A549 (cell line): ENCODE results near the gene SCNN1A. TPM values are rescaled to one million over a fixed set of nuclear protein-coding genes. Genes with fewer than 3 reads are reported as not detected.

ENCODE experiments used
- BHLHE40 ChIP-seq: IDR thresholded peaks from 2 replicates; pipeline ENCODE4 v1.6.1; 2012; ENCODE audit warnings: low read depth, low read length, inconsistent platforms
- EHF ChIP-seq: fragments of 250-450 bp; sonication (Bioruptor Pico); IDR thresholded peaks from 2 replicates; pipeline ENCODE4 v1.5.0; 2020; ENCODE audit warnings: mild to moderate bottlenecking
- EP300 ChIP-seq, 2 experiments: fragments of >200 bp; sonication (Bioruptor Twin); formaldehyde crosslinking; IDR thresholded peaks; 2 replicates in 1 of 2; 3 replicates in 1 of 2; pipeline ENCODE4 v1.6.1; 2016 to 2017
- FOXS1 ChIP-seq: fragments of 250-450 bp; sonication (Bioruptor Pico); IDR thresholded peaks from 2 replicates; pipeline ENCODE4 v1.5.0; 2020; ENCODE audit warnings: mild to moderate bottlenecking, moderate library complexity
- GATA3 ChIP-seq: IDR thresholded peaks from 2 replicates; pipeline ENCODE4 v1.6.1; 2012; ENCODE audit warnings: borderline replicate concordance
- HOXA7 ChIP-seq: fragments of 250-450 bp; sonication (Bioruptor Pico); IDR thresholded peaks from 2 replicates; pipeline ENCODE4 v1.5.0; 2020; ENCODE audit warnings: mild to moderate bottlenecking, moderate library complexity
- HOXB13 ChIP-seq: fragments of 250-450 bp; sonication (Bioruptor Pico); IDR thresholded peaks from 2 replicates; pipeline ENCODE4 v1.5.0; 2020; ENCODE audit warnings: low read depth, mild to moderate bottlenecking, moderate library complexity
- MAFK ChIP-seq: fragments of 450-650 bp; IDR thresholded peaks from 2 replicates; pipeline ENCODE4 v1.6.1; 2014; ENCODE audit not compliant: partially characterized antibody
- MAZ ChIP-seq: fragments of 150-350 bp; IDR thresholded peaks from 2 replicates; pipeline ENCODE4 v1.6.1; 2014; ENCODE audit warnings: antibody characterized with exemption, low read depth, low read length, borderline replicate concordance
- NR3C1 ChIP-seq: fragments of >200 bp; sonication (Bioruptor Twin); formaldehyde crosslinking; IDR thresholded peaks from 3 replicates; pipeline ENCODE4 v1.6.1; 2017
- PHF8 ChIP-seq: fragments of 200-600 bp; sonication (generic); IDR thresholded peaks from 2 replicates; pipeline ENCODE4 v1.6.1; 2016; ENCODE audit warnings: low read depth, mild to moderate bottlenecking, antibody characterized with exemption, moderate library complexity, borderline replicate concordance
- RCOR1 ChIP-seq: fragments of 150-350 bp; IDR thresholded peaks from 2 replicates; pipeline ENCODE4 v1.6.1; 2014; ENCODE audit warnings: antibody characterized with exemption, low read length, low read depth
- RFX5 ChIP-seq: fragments of 450-650 bp; IDR thresholded peaks from 2 replicates; pipeline ENCODE4 v1.7.1; 2014; ENCODE audit warnings: antibody characterized with exemption, mild to moderate bottlenecking, moderate library complexity
- RNF2 ChIP-seq: fragments of 200-600 bp; sonication (generic); IDR thresholded peaks from 2 replicates; pipeline ENCODE4 v1.6.1; 2016; ENCODE audit warnings: low read depth, mild to moderate bottlenecking, antibody characterized with exemption, moderate library complexity, borderline replicate concordance
- SREBF2 ChIP-seq: fragments of 450-650 bp; IDR thresholded peaks from 2 replicates; pipeline ENCODE4 v1.6.1; 2014; ENCODE audit warnings: mild to moderate bottlenecking, moderate library complexity
- TP53 ChIP-seq: fragments of 250-450 bp; sonication (Bioruptor Pico); IDR thresholded peaks from 2 replicates; pipeline ENCODE4 v1.5.0; 2021; ENCODE audit warnings: mild to moderate bottlenecking, moderate library complexity
- ZFP36 ChIP-seq: fragments of 450-650 bp; IDR thresholded peaks from 2 replicates; pipeline ENCODE4 v1.6.1; 2014; ENCODE audit warnings: borderline replicate concordance; ENCODE audit not compliant: partially characterized antibody
- ZNF302 ChIP-seq: fragments of 250-450 bp; sonication (Bioruptor Pico); IDR thresholded peaks from 2 replicates; pipeline ENCODE4 v1.9.0; 2021; ENCODE audit warnings: inconsistent platforms, mild to moderate bottlenecking, moderate library complexity
- ZSCAN20 ChIP-seq: fragments of 250-450 bp; sonication (Bioruptor Pico); IDR thresholded peaks from 2 replicates; pipeline ENCODE4 v1.8.0; 2022; ENCODE audit warnings: mild to moderate bottlenecking, moderate library complexity
- polyA plus RNA-seq, 4 experiments: library from polyadenylated mRNA; depleted of rRNA in 3 of 4; stranded (reverse); fragments of >200 nt; fragmentation: RNase III in 1 of 4; extraction: RNeasy Plus Mini Kit Qiagen cat#74134 plus additional on column Dnase treatment in 1 of 4; gene quantifications; 2 replicates in 3 of 4; 3 replicates in 1 of 4; pipeline ENCODE4 v1.2.3, GENCODE V29; 2011 to 2017
- TF ChIP-seq, protein P1 (sequence below): fragments of >200 bp; sonication (Bioruptor Twin); formaldehyde crosslinking; IDR thresholded peaks from 3 replicates; pipeline ENCODE4 v1.6.1; 2016
- TF ChIP-seq, protein P2 (sequence below): IDR thresholded peaks from 2 replicates; pipeline ENCODE4 v1.6.1; 2012
- TF ChIP-seq, protein P3 (sequence below): fragments of >200 bp; sonication (Bioruptor Twin); formaldehyde crosslinking; IDR thresholded peaks from 3 replicates; pipeline ENCODE4 v1.5.1; 2016
- TF ChIP-seq, protein P4 (sequence below): fragments of 250-450 bp; sonication (Bioruptor Pico); IDR thresholded peaks from 2 replicates; pipeline ENCODE4 v1.5.0; 2021; ENCODE audit warnings: mild to moderate bottlenecking, moderate library complexity, borderline replicate concordance
- TF ChIP-seq, protein P5 (sequence below): fragments of >200 bp; sonication (Bioruptor Twin); formaldehyde crosslinking; IDR thresholded peaks from 2 replicates; pipeline ENCODE4 v1.6.1; 2016

The SCNN1A gene
- polyA plus RNA-seq, 2 of the 4 experiments (the other 2 are of a cell fraction) = 6.0 to 7.0 TPM

DNA sequence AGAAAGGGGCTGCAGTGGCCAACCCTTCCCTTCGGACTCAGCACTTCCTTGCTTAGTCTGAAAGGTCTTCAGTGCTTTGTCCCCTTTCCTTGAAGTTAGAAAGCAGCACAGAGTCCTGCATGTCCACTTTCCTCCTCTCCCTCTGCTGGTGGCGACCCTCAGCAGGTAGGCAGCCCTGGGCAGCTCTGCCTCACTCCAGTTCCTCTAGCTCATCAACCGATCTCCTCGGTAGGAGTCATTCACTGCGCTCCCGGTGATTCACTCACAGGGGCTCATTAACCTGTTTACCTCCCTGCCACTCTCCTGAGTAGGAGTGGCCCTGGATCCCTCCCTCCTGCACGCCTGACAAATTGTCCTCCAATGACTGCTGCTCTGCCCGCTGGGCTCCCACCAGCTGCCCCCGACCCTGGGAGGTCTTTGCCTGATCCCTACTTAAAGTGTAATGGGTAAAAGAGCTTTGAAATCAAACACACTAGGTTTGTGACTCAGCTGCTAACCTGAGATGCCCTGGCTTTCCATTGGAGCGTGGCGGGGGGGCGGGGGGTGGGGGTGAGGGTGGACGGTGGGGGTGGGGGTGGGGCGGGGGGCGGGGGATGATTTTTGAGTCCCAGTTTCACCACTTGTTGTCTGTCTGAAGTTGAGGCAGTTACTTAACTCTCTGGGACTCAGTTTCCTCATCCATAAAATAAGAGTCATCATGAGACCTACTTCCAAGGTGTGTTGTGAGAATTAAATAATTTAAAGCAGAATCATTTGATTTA is 4.2 kb downstream of the SCNN1A start (continued):
- TF ChIP-seq, protein P1, sequence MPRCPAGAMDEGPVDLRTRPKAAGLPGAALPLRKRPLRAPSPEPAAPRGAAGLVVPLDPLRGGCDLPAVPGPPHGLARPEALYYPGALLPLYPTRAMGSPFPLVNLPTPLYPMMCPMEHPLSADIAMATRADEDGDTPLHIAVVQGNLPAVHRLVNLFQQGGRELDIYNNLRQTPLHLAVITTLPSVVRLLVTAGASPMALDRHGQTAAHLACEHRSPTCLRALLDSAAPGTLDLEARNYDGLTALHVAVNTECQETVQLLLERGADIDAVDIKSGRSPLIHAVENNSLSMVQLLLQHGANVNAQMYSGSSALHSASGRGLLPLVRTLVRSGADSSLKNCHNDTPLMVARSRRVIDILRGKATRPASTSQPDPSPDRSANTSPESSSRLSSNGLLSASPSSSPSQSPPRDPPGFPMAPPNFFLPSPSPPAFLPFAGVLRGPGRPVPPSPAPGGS = 0 out of 3 replicates have a peak, but pooled peaks have one; percentile 40
- TF ChIP-seq EP300 (IDR thresholded peaks at IDR 0.05) (peak; percentile 71 to 93; a peak in 3 of 5 replicates), SREBF2 (no peak), RNF2 (no peak), ZFP36 (no peak), MAFK (no peak), HOXB13 (CRISPR knock-in tag) (0 out of 2 replicates have a peak, but pooled peaks have one; percentile 28), EHF (CRISPR knock-in tag) (no peak; the same call in 1 of the 2 replicates), ZSCAN20 (CRISPR knock-in tag) (no peak), HOXA7 (CRISPR knock-in tag) (no peak), RCOR1 (peak; percentile 17; the same call in 1 of the 2 replicates), NR3C1 (no peak), TP53 (CRISPR knock-in tag) (no peak; the same call in 1 of the 2 replicates), PHF8 (no peak), FOXS1 (CRISPR knock-in tag) (no peak), BHLHE40 (no peak), MAZ (no peak), GATA3 (peak; percentile 76), RFX5 (no peak), ZNF302 (CRISPR knock-in tag) (no peak; the same call in 1 of the 2 replicates)
- TF ChIP-seq, protein P2, sequence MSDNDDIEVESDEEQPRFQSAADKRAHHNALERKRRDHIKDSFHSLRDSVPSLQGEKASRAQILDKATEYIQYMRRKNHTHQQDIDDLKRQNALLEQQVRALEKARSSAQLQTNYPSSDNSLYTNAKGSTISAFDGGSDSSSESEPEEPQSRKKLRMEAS = peak; percentile 66
- TF ChIP-seq, protein P3, sequence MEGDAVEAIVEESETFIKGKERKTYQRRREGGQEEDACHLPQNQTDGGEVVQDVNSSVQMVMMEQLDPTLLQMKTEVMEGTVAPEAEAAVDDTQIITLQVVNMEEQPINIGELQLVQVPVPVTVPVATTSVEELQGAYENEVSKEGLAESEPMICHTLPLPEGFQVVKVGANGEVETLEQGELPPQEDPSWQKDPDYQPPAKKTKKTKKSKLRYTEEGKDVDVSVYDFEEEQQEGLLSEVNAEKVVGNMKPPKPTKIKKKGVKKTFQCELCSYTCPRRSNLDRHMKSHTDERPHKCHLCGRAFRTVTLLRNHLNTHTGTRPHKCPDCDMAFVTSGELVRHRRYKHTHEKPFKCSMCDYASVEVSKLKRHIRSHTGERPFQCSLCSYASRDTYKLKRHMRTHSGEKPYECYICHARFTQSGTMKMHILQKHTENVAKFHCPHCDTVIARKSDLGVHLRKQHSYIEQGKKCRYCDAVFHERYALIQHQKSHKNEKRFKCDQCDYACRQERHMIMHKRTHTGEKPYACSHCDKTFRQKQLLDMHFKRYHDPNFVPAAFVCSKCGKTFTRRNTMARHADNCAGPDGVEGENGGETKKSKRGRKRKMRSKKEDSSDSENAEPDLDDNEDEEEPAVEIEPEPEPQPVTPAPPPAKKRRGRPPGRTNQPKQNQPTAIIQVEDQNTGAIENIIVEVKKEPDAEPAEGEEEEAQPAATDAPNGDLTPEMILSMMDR = peak; percentile 28; the same call in 2 of the 3 replicates
- TF ChIP-seq, protein P4, sequence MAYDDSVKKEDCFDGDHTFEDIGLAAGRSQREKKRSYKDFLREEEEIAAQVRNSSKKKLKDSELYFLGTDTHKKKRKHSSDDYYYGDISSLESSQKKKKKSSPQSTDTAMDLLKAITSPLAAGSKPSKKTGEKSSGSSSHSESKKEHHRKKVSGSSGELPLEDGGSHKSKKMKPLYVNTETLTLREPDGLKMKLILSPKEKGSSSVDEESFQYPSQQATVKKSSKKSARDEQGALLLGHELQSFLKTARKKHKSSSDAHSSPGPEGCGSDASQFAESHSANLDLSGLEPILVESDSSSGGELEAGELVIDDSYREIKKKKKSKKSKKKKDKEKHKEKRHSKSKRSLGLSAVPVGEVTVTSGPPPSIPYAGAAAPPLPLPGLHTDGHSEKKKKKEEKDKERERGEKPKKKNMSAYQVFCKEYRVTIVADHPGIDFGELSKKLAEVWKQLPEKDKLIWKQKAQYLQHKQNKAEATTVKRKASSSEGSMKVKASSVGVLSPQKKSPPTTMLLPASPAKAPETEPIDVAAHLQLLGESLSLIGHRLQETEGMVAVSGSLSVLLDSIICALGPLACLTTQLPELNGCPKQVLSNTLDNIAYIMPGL (CRISPR knock-in tag) = no peak
- TF ChIP-seq, protein P5, sequence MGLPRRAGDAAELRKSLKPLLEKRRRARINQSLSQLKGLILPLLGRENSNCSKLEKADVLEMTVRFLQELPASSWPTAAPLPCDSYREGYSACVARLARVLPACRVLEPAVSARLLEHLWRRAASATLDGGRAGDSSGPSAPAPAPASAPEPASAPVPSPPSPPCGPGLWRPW = no peak
